ENCODE measurements around the gene CAND1. TPM values are rescaled to one million over a fixed set of nuclear protein-coding genes. Genes with fewer than 3 reads are reported as not detected.

The CAND1 gene
- 100 to 1,000 TPM; 106 to 111 TPM for total RNA-seq
- long read RNA-seq, full-length matches to known transcripts: 23 of 34 reads
- long read RNA-seq, partial matches to known transcripts: 9 of 34 reads
- long read RNA-seq, other reads (novel, unspliced or antisense): 2 of 34 reads

DNA sequence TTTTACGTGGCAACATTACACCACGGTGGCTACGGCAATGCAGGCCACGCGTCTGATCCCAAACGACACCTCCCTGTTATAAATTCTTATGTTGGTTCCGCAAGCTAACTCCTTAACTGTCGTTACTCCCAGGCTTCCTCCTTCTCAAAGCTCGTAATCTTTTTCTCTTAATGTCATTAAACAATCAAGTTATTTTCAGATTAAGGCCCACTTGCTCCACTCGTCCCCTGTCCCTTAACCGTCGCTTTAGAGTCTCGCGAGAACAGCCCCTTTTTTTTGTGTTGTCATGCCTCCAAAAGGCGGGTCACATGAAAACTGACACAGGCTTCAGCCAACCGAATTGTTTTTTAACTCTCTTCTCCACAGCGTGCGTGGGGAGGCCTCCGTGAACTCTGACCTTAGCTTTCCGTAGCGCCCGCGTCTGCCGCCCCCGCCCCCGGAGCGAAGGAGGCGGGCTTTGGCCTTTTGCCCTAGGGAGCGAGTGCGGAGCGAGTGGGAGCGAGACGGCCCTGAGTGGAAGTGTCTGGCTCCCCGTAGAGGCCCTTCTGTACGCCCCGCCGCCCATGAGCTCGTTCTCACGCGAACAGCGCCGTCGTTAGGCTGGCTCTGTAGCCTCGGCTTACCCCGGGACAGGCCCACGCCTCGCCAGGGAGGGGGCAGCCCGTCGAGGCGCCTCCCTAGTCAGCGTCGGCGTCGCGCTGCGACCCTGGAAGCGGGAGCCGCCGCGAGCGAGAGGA lies at the start of gene CAND1:
TSS of gene CAND1 (plus strand) at position 463 of the 737 bp plus-strand sequence. CDS start 360 bp downstream, outside the sequence.
- peak; percentile 86 for ATAC-seq
- DNase-seq: peak; percentile 96 to 97
- intact Hi-C loops (cut with DNase I, micrococcal nuclease): no loop called here

DNA sequence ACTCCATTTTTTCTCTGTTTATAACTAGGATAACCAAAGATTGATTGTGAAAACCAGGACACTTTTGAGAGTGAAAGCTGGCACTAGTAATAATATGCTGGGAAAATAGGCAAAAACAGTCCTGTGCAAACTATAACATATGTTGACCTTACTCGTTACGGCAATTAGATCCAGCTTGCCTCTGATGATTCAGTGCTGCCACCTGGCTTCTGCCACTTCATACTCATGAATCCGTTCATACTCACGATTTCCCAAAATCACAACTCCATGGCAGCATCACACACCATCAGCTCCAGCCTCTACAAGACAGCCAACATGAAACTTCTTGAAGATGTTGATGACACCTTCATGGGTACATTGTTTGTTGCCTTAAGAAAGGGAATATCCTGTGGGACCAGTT lies 49.1 kb upstream of the CAND1 start:
- peak in 1 of 2 donors; percentile 28 for DNase-seq
- intact Hi-C loops (cut with DNase I, micrococcal nuclease): no loop called here
- ATAC-seq: no peak

DNA sequence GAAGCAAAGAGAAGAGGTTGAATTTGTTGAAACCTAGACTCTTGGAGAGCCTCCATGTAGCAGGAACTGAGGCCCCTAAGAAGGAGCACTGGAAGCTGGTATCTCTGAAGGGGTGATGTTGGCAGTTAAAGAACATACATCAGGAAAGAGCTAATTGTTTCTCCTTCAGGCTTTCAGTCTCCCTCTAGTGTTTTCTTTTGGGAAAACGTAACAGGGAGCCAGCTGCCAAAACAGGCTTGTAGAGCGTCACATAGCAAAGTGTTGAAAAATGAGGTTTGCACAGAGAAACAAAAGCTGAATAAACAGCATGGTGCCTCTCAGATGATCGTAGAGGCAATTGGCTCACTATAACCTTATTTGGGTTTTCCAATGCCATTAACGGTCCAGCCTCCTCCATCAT lies 46.9 kb upstream of the CAND1 start:
- no peak for ATAC-seq
- intact Hi-C loops (cut with DNase I, micrococcal nuclease): no loop called here
- no peak for DNase-seq

DNA sequence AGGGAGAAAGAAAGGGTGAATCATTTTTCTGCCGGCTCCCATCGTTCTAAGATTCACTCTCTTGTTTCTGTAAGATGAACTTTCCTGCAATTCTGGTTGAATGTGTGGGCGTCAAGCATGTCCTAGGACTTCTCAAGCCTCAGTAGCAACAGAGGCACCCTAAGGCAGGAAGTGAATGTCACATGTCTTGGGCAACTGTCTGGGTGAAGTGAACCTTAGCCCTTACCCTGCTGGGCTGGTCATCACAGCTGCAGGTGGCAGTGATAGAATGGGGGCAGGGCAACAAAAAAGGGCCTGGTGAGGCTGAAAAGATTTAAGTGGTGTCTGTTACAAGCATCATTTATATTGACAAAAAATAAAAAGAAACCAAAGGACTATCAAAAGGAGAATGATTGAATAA lies 45.9 kb upstream of the CAND1 start:
- intact Hi-C loops (cut with DNase I, micrococcal nuclease): no loop called here
- no peak for ATAC-seq
- no peak for DNase-seq

DNA sequence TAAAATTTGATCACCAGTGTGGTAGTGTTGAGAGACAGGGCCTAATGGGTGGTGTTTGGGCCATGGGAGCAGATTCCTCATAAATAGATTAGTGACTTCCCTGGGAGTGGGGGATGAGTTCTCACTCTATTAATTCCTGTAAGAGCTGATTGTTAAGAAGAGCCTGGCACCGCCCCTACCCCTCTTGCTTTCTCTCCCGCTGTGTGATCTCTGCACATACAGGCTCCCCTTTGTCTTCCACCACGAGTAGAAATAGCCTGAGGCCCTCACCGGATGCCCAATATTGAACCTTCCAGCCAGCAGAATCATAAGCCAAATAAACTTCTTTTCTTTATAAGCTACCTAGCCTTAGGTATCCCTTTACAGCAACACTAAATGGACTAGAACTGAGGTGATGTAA lies 31.9 kb upstream of the CAND1 start:
- intact Hi-C loops (cut with DNase I, micrococcal nuclease): no loop called here
- DNase-seq: no peak
- ATAC-seq: no peak

DNA sequence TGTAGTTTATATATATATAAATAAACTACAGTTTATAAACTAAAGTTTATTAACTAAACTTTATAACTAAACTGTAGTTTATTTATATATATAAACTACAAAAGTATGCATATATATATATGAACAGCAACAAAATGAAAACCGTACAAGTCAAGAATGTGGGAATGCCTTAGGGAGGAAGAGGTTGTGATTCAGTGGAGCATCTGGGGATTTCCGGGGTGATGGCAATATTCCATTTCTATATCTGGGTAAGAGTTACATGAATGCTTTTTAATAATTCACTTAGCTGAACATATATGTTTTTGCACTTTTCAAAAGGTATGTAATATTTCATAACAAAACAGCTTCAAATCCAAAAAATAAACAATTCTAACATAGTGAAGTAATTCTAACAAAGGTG lies 30.1 kb upstream of the CAND1 start:
- ATAC-seq (no peak), DNase-seq (no peak)
- intact Hi-C loops (cut with DNase I, micrococcal nuclease): no loop called here

DNA sequence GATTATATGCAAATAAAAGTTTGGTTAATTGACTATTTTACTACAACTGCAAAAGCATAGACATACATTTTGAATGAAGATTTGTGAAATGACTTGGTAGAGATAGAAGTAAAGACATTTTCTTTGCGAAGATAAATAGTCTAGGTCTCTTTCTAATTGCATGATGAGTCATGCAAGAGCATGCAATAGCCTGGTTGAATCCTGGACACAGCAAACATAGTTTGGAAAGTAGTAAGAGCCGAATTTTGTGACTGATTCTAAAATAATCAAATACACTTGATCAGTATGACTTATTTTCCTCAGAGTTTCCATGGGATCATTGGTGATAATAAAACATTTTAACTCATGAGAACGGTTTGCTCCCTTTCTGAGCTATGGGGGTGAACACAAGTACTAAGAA lies 27.7 kb upstream of the CAND1 start:
- DNase-seq: no peak
- intact Hi-C loops (cut with DNase I, micrococcal nuclease): no loop called here
- ATAC-seq: no peak

DNA sequence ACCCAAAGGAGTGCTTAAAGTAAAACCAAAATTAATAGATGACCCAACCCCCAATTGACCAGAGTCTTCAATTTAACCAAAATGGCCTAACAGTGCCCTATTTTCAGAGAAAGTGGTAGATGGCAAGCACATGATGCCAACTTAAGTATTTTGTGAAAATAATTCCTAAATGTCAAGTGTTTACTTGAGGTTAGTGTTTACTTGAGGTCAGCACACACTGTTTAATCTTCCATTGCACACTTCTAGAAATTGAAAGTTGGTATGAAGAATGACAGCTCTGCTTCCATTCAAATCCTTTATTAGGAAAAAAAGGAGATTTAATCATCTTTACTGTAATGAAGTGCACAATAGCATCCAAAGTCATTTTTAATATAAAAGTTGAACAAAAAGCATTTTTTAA lies 25.9 kb upstream of the CAND1 start:
- intact Hi-C loops (cut with DNase I, micrococcal nuclease): no loop called here
- DNase-seq (no peak), ATAC-seq (no peak)

DNA sequence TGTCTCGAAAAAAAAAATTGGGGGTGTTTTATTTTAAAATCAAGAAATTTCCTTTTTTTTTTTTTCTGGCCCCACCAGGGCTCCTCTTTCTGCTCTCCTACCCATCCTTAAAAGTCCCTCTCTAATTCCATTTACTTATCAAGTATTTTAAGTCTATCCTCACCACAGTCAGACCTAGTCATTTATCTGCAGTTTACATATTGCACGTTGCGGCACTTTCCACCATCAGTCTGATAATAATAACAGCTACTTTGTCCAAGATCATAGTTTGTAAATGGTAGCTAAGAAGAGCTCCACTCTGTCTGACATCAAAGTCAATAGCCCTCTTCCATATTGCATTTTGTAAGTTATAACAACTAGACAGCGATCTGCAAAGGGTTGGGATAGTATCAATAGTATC lies 23.6 kb upstream of the CAND1 start:
- intact Hi-C loops (cut with DNase I, micrococcal nuclease): no loop called here
- no peak for DNase-seq
- ATAC-seq: no peak

DNA sequence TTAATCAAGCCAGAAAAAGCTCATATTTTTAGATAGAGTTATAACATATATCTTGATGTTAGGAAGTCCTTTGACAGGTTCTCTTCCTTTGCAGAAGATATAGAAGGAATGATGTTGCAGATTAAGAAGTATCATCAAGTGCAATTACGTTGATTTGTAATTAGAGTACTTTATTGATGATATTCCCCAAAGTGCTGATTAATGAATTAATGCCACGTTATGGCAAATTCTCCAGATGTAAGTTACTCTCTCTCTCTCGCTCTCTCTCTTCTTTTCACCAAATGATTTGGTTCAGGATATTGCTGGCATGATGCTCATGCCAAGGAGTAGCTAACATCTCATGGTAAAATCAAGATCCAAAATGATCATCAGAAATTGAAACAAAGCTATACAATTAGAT lies 18.1 kb upstream of the CAND1 start:
- no peak for DNase-seq
- no peak for ATAC-seq
- intact Hi-C loops (cut with DNase I, micrococcal nuclease): no loop called here

DNA sequence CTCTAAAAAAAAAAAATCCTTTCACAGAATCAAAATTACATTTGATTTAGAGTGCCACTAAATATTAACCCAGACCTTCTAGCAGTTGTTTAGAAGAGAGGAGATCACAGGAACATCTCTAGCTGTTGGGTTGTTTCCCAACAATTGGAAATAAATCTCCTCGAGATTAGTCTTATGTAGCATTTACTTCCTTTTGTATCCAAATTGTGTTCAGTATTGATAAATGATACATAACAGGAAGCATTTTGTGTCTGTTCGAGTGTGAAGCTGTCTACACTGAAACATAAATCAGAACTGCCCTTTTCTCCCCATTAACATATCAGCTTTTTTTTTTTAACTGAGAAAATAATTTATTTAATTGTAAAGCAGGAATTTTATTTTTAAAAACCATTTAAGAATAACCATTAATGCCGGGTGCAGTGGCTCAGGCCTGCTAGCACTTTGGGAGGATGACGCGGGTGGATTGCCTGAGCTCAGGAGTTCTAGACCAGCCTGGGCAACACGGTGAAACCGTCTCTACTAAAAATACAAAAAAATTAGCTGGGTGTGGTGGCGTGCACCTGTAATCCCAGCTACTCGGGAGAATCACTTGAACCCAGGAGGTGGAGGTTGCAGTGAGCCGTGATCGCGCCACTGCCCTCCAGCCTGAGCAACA lies 14.7 kb upstream of the CAND1 start:
- ATAC-seq: no peak
- intact Hi-C loops (cut with DNase I, micrococcal nuclease): no loop called here
- no peak for DNase-seq

DNA sequence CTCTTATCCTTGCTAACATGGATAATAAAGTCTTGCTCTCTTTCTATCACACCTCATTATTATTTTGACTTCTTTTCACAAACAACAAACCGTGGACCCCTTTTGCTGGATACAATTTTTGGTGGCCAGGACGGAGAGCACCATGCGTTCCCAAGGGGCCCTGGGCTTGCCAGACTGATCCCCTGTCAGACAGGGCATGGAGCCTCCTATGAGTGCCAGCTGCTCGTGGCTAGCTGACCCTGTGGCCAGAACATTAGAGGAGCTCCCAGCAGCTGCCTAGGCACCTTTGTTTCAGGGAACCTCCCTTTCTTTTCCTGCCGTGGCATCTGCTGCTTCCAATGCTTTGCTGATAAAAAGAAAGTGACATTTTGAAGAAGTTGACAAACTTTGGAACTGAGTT lies 12.5 kb upstream of the CAND1 start:
- intact Hi-C loops (cut with DNase I, micrococcal nuclease): no loop called here
- ATAC-seq (no peak), DNase-seq (no peak)

DNA sequence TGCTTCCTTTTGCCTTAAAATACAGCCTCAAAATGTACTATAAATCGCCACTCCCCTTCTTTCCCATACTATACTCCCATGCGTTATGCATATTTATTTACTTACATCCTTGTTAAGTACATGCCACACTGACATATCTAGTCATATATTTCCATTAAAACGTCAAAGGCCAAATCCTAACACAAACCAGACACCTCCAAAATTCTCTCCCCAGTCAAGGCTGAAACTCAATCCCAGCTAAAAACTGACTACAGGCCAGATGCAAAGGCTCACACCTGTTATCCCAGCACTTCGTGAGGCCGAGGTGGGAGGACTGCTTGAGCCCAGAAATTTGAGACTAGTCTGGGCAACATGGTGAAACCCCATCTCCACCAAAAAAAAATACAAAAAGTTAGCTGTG lies 5.7 kb upstream of the CAND1 start:
- DNase-seq: no peak
- ATAC-seq: no peak
- intact Hi-C loops (cut with DNase I, micrococcal nuclease): no loop called here

DNA sequence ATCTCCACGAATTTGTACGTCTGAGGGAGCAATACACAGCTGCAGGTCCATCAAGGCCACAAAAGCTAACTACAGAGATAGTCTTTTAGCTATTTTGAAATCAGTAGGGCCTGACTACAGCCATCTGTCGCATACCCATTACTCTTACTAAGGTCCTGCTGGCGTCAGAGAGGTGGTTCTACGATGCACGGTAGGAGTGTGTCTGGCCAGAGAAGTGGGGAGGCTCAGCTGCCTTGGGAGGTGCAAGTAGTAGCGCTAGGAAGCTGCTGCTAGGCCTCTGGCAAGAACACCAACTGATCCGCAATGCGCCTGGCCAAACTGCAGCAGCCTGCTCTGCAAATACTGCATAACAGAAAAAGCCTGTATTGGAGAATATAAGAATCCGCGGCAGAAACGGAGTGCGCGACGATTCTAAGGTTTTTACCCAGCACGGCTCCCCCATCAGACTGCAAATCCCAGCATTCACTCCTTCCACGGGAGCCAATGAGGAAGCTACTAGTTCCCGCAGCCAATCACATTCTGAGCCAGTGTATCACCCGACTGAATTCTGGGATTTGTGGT lies 743 bp upstream of the CAND1 start:
- ATAC-seq (peak; percentile 79), DNase-seq (peak; percentile 80 to 93)
- intact Hi-C loops (cut with DNase I, micrococcal nuclease): no loop called here

DNA sequence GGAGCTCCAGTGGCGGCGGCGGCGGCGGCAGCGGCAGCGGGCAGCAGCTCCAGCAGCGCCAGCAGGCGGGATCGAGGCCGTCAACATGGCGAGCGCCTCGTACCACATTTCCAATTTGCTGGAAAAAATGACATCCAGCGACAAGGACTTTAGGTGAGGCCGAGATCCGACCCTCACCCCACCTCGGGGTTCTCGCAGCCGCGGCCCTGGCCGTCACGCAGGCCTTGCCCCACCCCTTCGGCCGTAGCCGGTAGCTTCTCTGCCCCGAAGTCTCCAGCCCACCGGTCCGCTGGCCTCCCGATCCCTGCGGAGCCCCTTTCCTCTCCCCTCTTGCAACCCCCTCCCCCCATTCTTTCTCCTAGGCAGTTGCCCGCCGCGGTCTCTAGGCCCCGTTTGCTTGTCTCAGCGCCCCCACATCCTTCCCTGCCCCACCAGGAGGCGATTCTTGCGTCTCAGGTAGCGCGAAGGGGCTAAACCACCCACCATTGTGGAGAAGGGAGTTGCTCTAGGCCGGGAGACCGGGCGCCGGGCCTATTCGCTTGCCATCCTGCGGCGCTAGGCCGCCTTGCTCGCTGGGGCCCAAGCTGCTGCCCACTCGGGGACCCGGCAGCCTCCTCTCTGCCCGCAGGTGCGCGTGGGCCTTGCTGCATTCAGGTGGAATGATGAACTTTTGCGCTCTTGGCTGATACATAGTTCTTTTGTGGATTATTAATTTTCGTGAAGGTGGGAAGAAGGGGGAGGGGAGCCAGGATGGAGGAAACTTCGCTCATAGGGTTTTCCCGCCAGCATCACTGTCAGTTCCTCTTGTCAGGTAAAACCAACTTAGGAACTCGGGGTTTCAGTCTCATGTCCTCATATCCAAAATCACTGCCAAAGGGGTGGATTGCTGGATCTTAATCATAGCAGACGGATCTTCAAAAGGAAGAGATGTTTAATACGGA lies 745 bp downstream of the CAND1 start:
- DNase-seq (peak; percentile 55 to 65), ATAC-seq (peak; percentile 25)
- intact Hi-C loops (cut with DNase I, micrococcal nuclease): no loop called here

DNA sequence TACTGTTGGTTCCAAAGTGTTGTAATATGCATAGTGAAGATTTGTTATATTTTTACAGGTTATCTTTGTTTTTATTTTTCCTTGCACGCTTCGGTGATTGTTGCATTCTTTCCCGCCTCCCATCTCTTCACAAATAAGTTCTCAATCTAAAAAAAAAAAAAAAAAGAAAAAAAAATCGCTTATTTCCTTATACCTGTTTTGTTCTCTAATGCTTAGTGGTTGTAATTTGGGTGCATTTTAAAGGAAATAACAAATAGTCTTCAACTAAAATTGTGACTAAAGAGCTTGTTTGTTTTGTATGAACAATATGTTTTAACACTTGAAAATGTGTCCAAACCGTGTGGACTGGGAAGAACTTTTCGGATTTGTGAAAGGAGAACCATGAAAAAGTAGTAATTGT lies 1.5 kb downstream of the CAND1 start:
- ATAC-seq (no peak), DNase-seq (no peak)
- intact Hi-C loops (cut with DNase I, micrococcal nuclease): no loop called here

DNA sequence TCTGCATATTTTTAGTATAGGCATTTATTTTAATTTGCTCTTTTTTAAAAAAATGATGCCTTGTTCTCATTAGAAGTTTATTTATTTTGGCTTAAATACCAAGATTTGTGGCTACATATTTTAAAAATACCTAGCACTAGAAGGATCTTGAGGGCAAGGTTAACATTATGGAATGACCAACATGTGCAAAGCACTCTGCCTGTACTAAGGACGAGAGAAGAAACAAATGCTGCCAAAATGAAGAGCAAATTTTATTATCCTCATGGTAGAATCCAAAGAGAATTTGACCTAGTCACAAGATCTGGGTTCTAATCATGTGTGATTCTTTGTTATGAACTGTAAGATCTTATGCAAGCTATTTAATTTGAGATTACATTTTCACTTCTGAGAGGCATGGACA lies 2.8 kb downstream of the CAND1 start:
- ATAC-seq (no peak), DNase-seq (no peak)
- intact Hi-C loops (cut with DNase I, micrococcal nuclease): no loop called here

DNA sequence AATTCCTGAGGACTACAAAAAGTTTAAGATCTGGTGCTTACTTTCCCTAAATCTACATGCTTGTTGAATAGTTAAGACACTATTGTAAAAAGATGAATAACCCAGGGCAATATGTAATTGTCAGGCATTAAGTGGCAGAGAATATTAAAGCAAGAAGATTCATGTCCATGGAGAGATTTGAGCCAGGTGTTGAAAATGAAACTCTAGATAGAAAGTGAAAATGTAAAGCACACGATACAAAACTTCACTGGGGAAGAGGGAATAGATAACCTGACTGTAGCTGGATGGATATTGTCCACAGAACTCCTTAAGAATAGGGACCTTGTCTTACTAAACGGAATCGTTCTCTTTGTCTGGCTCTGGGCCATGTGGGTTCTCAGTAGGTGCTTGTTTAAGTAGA lies 5.0 kb downstream of the CAND1 start:
- DNase-seq (no peak), ATAC-seq (no peak)
- intact Hi-C loops (cut with DNase I, micrococcal nuclease): no loop called here

DNA sequence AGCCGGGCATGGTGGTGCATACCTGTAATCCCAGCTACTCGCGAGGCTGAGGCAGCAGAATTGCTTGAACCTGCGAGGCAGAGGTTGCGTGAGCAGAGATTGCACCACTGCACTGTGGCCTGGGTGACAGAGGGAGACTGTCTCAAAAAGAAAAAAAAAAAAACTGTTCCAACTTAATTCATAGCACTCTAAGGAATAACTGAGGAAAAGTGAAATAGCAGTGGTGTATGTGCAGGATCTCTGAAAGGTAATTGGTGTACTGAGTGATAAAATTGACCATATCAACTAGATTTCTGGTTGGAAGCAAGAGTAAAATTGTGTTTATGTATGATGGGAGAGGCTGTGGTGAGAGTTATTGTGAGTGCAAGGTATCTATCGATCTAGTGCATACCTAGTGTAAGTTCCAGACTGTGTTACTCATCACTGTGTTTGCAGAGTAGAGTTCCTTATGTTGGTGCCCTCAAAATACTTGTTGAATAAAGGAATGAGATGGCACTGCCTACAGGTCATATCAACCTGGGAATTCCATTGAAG lies 6.3 kb downstream of the CAND1 start:
- no peak for ATAC-seq
- no peak for DNase-seq
- intact Hi-C loops (cut with DNase I, micrococcal nuclease): no loop called here

Data from left colon (tissue), 2 donors.